HG03378 (cell line): ENCODE data around the gene CAMTA2.

ENCODE experiments used
- ATAC-seq: cut with Tn5 transposase; IDR thresholded peaks from one replicate; pipeline ENCODE4 v1.9.1; 2021; ENCODE audit warnings: mild to moderate bottlenecking, moderate library complexity; ENCODE audit not compliant: unreplicated experiment

The CAMTA2 gene

DNA sequence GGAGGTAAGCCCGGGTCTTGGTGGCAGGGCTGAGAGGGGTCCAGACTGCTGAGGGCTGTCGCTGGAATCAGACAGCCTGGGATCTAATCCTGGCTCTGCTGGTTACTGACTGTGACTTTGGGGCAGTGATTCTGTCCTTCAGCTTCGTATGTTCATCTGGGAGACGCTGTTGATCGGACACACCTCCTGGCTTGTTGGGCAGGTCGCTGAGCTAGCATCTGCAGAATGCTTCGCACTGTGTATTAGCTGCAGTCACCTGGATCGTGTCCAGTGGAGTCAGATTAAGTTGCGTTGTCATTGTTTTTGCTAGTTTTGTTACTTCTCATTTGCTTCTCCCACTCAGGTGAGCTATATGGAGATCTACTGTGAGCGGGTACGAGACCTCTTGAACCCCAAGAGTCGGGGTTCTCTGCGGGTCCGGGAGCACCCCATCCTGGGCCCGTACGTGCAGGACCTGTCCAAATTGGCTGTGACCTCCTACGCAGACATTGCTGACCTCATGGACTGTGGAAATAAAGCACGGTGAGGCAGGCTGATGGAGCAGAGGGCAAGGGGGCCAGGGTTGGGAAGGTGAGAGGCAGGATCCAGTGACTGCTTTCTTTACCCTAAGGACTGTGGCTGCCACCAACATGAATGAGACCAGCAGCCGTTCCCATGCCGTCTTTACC is 14.8 kb upstream of the CAMTA2 start:
- no peak for ATAC-seq

DNA sequence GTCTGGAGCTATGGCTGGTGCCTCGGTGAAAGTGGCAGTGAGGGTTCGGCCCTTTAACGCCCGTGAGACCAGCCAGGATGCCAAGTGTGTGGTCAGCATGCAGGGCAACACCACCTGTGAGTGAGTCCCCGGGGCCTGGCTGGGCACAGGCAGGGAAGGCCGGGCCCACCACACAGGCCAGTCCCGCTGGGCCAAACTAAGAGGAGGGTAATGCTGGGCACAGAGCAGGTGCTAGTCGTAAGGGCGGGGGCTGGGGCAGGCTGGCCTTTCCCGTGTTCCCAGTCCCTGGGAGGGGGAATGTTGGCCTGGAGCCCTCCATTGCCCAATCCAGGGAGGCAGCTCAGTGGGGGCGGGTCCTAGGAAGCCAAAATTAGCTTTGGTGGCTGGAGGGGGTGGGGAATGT is 12.8 kb upstream of the CAMTA2 start:
- ATAC-seq = no peak

DNA sequence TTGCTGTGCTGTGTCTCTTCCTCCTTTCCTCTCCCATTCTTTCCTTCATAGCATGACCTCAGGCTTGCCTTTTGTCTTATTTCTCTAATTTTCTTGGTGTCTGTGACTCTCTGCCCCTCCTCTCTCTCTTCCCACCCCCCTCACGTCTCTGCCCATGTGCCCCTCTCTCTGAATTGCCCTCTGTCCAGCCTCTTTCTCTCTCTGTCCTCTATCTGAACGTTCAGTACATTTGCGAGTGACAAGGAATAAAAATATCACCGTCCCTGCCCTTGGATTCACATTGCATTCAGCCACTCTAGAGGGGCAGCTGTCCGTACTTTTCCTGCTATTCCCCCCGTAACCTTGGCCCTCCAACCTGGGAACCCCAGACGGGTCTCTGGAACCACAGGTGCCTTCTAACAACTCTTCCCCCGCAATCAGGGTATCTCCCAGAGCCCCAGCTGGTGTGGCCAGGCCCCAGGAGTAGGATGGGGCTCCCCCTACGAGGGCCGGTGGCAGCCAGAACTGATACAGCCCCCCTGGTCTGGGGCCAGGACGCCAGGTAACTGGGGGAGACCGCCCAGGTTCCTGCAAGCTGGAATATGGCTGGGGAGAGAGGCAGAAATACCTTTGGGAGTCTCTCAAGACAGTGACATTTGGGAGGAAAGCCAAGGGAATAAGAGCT is 12.1 kb upstream of the CAMTA2 start:
- no peak for ATAC-seq

DNA sequence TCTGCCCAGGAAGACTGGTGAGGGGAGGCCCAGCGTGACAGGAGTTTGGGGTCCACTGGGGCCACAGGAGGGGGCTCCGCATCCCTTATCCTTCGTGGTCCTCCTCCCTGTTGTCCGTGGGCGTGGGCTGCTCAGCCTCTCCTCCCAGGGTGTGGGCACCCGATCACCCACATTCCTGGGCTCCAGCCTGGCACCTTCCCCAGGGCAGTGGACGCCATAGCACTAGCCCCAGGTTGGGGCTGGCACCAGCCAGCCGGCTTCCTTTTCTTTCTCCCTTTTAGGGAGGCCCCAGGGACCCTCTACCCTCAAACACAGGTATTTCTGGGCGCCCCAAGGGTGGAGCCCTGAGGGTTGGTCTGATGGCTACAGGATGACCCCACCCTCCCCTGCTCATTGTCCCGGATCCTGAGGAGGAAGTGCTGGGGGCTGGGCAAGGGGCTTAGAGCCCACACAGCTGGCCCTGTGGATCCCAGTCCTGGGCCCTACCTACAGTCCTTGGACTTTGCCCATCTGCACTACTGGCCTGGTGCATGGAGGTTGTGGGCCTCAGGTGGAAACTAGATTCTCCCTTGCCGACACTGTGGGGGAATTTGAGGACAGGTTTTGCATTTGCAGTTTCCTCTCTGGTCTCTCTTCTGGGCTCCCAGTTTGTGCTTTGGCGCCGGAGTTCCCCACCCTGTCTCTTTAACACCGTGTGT is 11.4 kb upstream of the CAMTA2 start:
- ATAC-seq = no peak

DNA sequence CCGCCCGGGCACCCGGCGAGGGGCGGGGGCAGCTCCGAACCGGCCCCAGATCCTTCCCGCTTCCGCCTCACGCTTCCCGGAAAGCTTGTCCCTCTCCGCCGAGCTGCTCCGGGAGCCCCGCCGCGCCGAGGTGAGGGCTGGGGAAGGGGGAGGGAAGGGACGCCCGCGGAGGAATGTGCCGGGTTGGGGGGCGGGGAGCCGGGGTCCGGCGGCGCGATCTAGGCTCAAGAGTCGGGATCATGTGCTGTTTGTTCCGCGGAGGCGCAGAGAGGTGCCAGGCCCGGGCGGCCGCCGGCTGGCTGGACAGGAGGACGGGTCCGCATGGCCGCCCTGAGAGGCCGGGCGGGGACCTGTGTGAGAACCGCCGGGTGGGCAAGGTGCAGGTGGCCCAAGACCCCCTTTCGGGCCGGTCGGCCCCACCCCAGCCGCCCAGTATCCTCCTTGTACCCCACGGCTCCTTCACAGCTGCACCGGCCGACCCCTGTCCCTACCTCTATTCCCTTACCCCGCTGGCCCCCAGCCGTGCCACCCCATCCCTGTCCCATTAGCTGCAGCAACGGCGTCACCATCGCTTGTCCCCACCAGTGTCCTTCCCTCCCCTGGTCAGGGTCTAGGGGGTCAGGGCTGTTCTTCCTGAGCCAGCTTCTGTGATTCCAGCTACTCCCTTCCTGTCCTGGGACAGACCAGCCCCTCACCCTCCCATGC is 10.7 kb upstream of the CAMTA2 start:
- ATAC-seq = no peak

DNA sequence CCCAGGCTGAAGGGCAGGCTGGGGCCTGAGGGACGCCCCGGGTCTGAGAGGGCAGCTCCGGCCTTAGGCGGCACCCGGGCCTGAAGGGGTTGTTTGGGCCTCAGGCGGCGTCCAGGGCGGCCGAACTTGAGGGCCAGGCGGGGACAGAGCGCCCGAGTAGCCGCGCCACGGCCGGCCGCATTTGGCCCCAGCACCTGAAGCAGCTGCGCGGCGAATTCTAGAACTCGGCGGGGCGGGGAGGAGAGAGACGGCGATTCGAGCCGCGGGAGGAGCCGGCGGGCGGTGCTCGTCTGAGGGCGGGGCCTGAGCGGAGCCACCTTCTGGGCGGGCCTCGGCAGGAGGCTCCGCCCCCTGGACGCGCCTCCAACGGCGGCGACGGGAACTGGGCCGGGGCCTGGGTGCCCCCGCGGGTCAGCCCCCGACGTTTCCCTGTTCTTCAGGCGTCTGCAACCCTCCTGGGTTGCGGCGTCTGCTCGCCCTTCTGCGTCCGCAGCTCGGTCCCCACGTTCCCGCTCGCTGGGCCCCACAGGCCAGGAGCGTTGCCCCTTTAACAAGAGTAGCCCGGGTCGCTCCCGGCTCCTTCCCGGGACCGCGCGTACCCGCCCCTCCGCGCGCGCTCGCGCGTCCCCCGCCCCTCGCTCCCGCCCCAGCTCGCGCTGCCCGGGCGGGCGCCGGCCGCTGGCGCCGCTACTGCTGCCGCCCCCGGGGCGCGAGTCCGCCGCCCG is 10.0 kb upstream of the CAMTA2 start, which contains the start of the genes INCA1 and KIF1C:
Gene INCA1, minus strand, starts transcription at position 221 of the 725 bp plus-strand sequence. CDS start 3,085 bp downstream, outside the sequence.
Gene KIF1C, plus strand, starts transcription at position 649 of the 725 bp plus-strand sequence. CDS start 2,297 bp downstream, outside the sequence.
- peak; percentile 71 for ATAC-seq

DNA sequence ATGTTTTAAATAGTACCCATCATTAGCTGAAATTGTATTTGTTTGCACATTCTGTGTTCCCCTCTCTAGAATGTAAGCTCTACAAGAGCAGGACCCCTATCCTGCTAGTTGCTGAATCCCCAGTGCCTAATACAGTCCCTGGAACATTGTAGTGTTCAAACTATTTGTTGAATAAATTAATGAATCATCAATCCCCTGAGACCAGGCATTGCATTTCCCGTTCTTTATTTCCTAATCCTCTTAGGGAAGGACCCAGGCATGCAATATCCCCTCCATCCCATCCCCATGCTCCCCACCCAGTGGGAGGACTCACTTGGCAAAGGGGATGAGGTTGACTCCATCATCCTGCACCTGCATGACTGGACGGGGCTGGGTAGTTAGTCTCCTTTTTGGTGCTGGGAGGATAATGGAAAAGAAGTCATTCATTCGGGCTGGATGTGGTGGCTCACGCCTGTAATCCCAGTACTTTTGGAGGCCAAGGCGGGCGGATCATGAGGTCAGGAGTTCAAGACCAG is 6.7 kb upstream of the CAMTA2 start:
- ATAC-seq = no peak

DNA sequence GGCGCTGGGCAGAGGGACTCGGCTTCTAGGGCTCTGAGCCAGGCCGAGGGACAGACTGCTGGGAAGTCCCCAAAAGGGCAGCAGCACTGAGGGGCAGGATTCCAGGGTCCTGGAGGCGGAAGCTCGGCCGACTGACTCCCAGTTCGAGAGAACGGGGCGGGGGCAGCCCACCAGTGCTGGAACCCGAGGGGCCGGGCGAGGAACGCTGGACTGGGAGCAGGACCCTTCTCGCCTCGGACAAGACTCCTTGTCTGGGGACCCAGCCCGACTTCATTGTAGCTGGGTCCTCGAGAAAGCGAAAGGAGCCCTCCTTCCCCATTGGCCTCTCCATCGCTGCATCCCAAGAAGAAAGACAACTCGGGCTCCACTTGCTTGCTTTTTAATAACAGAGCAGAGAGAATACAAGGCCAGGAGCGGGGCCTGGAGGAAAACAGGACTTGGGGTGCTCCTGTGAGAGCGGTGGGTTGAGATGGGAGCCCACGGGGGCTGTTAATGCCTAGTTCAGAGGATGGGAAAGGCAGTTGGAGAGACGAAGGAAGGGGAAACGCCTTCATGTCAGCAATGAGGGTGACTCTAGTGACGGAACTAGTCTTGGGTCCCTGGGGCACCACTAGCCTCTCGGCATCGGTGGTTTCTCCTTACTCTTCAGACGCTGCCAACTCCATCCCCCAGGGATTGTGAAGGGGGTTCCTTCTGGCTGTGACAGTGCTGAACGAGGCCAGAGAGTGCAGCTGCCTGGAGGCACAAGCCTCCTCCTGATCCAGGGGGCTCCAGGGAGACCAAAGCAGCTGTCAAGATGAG is 492 bp upstream of the CAMTA2 start:
- no peak for ATAC-seq

DNA sequence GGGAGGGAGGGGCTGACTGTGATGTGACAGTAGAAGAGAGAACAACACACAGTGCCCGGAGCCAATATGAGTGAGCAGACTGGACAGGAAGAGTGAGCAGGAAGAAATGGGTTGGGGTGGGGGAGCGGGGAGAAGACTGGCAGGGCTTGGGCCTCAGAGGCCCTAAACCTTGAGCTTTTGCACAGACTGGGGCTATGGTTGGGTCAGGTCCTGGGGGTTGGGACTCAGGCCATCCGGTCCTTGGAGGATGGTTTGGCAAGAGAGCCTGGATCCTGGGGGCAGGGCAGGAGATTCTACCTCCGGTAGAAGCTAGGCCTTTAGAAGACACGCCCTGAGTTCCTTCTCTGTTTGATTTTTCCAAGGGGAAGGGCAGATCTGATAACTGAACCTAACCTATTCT is 1.1 kb downstream of the CAMTA2 start:
- no peak for ATAC-seq

DNA sequence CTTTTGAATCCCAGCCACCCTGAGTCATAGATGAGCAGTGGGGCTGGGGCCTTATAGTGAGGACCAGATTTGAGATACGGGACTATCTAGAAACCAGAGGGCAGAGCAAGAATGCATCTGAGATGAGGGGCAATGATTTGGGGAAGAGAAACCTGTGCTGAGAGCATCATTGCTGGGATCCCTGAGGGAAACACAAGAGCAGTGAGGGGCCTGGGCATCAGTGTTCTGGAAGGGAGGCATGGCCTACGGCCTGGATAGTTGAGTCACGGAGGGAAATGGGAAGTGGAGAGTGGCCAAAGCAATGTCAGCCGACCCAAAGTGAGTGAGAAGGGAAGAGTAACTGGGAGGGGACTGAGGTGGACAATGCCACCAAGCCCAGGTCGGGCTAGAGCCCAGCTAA is 5.2 kb downstream of the CAMTA2 start:
- ATAC-seq = no peak

DNA sequence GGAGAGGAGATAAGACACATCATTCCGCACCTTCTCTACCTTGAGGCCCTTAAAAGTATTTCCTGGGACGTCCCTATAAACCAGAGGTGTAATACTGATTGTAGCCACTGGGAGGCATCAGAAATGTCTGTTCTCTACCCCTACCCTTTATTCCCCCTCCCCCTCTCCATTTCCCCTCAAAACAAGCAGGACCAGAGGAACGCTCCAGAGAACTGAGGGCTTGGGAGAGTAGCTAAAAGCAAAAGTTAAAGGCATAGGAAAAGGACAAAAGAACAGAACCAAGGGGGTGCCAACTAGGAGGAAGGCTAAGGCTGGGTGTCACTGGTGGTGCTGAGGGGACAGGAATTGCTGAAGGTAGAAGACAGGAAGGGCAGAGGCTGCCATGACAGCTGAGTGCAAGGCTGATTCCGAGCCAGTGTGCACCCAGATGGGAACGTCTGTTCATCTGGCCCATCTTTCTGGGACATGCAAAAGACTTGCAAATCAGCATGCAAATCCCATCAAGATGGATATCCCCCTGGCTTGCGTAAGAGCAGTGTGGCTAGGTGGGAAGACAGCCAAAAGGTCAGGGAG is 6.7 kb downstream of the CAMTA2 start:
- no peak for ATAC-seq

DNA sequence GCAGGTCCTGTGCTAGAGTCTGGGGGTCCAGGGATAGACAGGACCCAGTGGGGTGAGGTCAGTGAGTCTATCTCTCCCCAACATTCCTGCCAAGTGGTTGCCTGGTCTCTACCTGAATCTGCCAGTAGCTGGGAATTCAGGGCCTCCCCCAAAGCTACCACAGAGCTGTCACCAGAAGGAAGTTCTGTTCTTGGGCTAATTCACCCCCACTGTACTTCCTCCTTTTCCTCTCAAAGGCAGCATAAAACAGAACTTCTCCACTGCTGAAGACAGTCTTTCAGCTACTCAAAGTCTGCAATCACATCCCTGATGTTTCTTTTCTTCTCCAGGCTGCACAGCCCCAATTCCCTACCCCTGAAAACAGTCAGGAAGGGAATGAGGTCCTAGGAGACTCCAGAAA is 8.7 kb downstream of the CAMTA2 start:
- no peak for ATAC-seq

DNA sequence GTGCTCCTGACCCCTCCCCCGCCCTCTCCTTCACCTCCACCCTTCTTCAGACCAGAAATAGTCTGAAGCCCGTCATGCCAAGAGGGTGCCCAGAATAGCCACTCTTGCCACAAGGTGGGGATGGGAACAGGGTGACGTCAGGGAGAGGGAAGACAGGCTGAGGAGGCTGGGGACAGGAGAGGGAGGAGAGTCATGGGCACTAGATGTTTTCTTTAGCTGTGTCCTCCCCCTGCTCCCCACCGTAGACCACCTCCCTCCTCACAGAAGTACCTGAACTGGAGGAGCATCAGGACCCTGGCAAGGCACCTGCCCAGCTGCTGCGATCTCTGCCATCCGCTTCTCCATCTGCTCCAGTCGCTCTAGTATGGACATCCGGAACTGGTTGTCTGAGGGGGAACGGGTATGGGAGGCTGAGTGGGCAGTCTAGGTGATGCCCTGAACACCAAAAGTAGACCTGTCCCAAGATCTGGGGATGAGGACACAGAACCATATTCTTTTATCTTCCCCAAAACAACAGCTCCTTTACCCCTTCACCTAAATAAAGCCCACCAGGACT is 13.3 kb downstream of the CAMTA2 start:
- ATAC-seq = no peak

DNA sequence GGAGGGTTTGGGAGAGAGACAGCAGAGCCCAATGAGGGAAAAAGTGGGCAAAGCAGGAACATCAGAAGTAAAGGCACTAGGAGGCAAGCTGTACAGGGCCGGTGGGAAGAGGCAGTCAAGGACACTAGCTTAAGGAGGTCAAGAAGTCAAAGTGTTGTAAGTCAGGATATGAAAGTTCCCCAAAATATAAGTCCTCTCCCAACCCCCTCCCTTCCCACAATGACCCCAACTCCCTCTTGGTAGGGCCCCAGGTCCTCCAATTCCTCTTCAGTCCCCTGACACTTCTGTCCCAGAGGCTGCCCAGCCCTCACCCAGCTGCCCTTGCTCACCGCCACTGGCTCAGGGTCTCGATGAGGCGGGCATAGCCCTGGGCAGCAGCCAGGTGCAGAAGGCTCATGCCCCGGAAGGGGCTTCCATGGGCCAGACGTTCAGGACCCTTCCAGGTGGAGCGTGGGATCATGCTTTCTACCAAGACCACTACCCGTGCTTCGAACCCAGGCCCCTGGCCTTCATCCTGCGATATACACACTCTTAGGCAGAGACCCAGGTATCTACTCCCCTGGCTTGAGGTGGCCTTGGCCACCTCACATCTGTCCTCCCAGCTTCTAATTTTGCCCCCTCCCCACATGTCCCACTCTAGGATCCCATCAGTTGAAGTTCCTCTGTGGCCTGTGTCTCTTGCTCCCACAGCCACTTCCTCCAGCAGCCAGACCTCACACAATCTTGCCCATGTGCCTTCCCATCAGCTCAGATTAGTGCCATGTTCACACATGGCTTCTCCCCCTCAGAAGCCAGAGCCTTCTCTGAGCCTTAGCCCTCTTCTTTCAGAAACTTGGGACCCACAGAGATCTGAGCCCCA is 14.0 kb downstream of the CAMTA2 start:
- no peak for ATAC-seq

DNA sequence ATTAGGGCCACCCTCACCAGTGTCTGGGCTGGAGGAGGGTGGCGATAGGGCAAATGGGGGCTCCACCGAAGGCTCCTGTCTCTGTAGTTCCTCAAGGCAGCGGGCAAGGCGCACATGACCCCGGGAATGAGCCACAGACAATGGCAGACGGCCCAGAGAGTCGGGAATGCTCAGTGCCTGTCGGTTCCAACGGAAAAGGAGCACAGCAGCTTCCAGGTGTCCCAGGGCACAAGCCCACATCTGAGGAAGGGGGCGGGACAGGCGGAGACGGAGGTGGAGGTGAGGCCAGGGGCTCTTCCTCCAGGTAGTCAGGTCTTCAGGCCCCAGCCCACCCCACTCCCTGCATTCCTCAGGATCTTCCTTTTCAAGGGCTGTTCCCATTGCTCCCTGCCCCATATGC is 14.7 kb downstream of the CAMTA2 start:
- no peak for ATAC-seq

DNA sequence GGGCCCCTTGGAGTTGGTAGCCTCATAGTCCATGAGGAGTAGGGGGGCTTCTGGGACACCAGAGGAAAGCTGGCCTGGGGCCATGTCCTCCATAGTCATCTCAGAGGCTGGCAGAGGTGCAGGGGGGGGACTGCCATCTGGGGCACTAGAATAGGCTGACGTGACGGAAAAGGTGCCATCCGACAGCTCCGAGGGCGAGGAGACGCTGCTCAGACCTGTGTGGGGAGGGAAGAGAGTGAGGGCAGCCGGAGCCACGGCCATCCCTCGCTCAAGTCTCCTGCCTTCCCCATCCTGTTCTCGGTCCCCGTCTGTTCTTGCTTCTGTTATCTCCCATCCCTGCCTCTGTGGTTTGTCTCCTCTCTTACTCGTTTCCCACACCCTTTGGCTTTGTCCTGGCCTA is 15.2 kb downstream of the CAMTA2 start:
- ATAC-seq = no peak

DNA sequence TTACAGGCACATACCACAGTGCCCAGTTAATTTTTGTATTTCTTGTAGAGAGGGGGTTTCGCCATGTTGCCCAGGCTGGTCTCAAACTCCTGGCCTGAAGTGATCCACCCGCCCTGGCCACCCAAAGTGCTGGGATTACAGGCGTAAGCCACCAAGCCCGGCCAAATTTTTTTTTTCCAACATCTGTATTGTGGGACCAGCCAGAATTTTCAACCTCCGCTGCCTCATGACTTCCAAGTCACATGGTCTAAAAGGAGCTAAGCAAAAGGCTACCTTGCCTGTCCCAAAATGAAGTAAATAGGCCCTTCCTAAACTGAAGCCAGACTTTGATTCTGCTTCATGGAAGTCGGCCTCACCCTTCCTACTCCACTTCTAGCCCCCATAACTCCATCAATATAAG is 15.6 kb downstream of the CAMTA2 start:
- ATAC-seq = no peak

DNA sequence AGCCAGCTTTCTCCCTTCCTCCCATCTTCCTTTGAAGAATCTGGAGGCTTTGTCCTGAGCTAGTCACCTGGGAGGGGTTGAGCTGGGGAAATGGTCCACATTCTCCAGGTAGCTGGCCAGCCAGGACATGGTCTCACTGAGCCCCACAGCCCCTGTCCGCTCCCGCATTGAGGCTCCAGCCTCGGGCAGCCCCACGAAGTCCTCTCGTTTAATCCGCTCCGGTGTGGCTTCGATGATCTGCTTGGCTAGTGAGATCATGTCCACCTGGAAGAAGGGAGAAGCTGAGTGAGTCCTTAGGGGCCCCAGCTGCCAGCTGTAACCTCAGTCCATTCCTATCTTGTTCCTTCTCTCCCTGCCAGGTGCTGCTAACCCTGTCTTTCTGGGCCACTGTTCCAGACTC is 17.2 kb downstream of the CAMTA2 start:
- no peak for ATAC-seq
